Measurements from ENCODE around the gene GRM8. TPM values are rescaled to one million over a fixed set of nuclear protein-coding genes. Genes with fewer than 3 reads are reported as not detected.

Gene GRM8
- total RNA-seq, 1 experiment from 2014 or later, result 0.80 TPM

GRCh38 chr7:126700807-126701604, 551.7 kb downstream of the GRM8 start:
- Histone ChIP-seq H3K27me3 (replicated peaks; ENCODE audit: insufficient read depth, low read depth, low read length, poor library complexity) (no peaks in the 10 kb centered on the region), H3K27ac (ENCODE audit: low read depth, low read length, poor library complexity, severe bottlenecking) (peak overlapping the region; percentile 85), H3K4me1 (ENCODE audit: insufficient read depth, low read length, poor library complexity, severe bottlenecking) (peaks cover 44% of the 10 kb centered on the region), H3K36me3 (ENCODE audit: insufficient read depth, low read length, poor library complexity, severe bottlenecking) (no peaks in the 10 kb centered on the region), H3K4me3 (ENCODE audit: low read depth, low read length, poor library complexity, severe bottlenecking) (no peak overlapping the region), H3K9me3 (ENCODE audit: low read depth, low read length, poor library complexity, severe bottlenecking) (no peaks in the 10 kb centered on the region)
- DNase-seq (ENCODE audit: low spot score), result peak; percentile 98
- intact Hi-C loops (cut with micrococcal nuclease; ENCODE audit: unreplicated experiment), result no loop called here
- ChIA-PET POLR2A (ENCODE audit: low non-redundant PET) (no interaction called here), CTCF (no interaction called here)
- BruUV-seq (replicated peaks), result no TSS peak
- TF ChIP-seq EZH2 (IDR thresholded peaks at IDR 0.05; ENCODE audit: borderline replicate concordance, low read depth, low read length, poor library complexity, severe bottlenecking), result no peak
- TF ChIP-seq CTCF (conservative IDR thresholded peaks at IDR 0.05; ENCODE audit: low read depth, low read length), result no peak

- Histone ChIP-seq H3K27ac (ENCODE audit: low read depth, low read length, poor library complexity, severe bottlenecking) (peak overlapping the region; percentile 14), H3K27me3 (replicated peaks; ENCODE audit: insufficient read depth, low read depth, low read length, poor library complexity) (no peaks in the 10 kb centered on the region), H3K4me3 (ENCODE audit: low read depth, low read length, poor library complexity, severe bottlenecking) (no peak overlapping the region), H3K4me1 (ENCODE audit: insufficient read depth, low read length, poor library complexity, severe bottlenecking) (peaks cover 44% of the 10 kb centered on the region), H3K36me3 (ENCODE audit: insufficient read depth, low read length, poor library complexity, severe bottlenecking) (no peaks in the 10 kb centered on the region), H3K9me3 (ENCODE audit: low read depth, low read length, poor library complexity, severe bottlenecking) (no peaks in the 10 kb centered on the region)
- no peak; the same call in 1 of the 2 replicates for TF ChIP-seq CTCF (conservative IDR thresholded peaks at IDR 0.05; ENCODE audit: low read depth, low read length)
- no peak for TF ChIP-seq EZH2 (IDR thresholded peaks at IDR 0.05; ENCODE audit: borderline replicate concordance, low read depth, low read length, poor library complexity, severe bottlenecking)
- intact Hi-C loops (cut with micrococcal nuclease; ENCODE audit: unreplicated experiment), result no loop called here
- peak; percentile 22 for DNase-seq (ENCODE audit: low spot score)
- POLR2A ChIA-PET (ENCODE audit: low non-redundant PET), result no interaction called here
- no TSS peak for BruUV-seq (replicated peaks)
- CTCF ChIA-PET, result no interaction called here
These were observed 553.0 kb downstream of the GRM8 start for GRCh38 chr7:126699707-126700106.

- no peaks in the 10 kb centered on the region for H3K36me3 ChIP-seq (ENCODE audit: insufficient read depth, low read length, poor library complexity, severe bottlenecking)
- no peak overlapping the region for H3K4me3 ChIP-seq (ENCODE audit: low read depth, low read length, poor library complexity, severe bottlenecking)
- CTCF ChIA-PET, result no interaction called here
- peaks cover 44% of the 10 kb centered on the region for H3K4me1 ChIP-seq (ENCODE audit: insufficient read depth, low read length, poor library complexity, severe bottlenecking)
- no peak overlapping the region for H3K27ac ChIP-seq (ENCODE audit: low read depth, low read length, poor library complexity, severe bottlenecking)
- POLR2A ChIA-PET (ENCODE audit: low non-redundant PET), result no interaction called here
- TF ChIP-seq CTCF (conservative IDR thresholded peaks at IDR 0.05; ENCODE audit: low read depth, low read length) (no peak), EZH2 (IDR thresholded peaks at IDR 0.05; ENCODE audit: borderline replicate concordance, low read depth, low read length, poor library complexity, severe bottlenecking) (no peak)
- no peaks in the 10 kb centered on the region for H3K27me3 ChIP-seq (replicated peaks; ENCODE audit: insufficient read depth, low read depth, low read length, poor library complexity)
- no TSS peak for BruUV-seq (replicated peaks)
- H3K9me3 ChIP-seq (ENCODE audit: low read depth, low read length, poor library complexity, severe bottlenecking), result no peaks in the 10 kb centered on the region
- intact Hi-C loops (cut with micrococcal nuclease; ENCODE audit: unreplicated experiment), result loop anchor here (1.0 kb wide), 1 partner anchor 579 kb away; no protein-coding TSS in a partner anchor
- DNase-seq (ENCODE audit: low spot score), result no peak
These were observed 553.8 kb downstream of the GRM8 start for GRCh38 chr7:126698909-126699308.
